GM12891 (cell line): ENCODE results near the gene RAB35.
"Not testable (repeated sequence)": the region's sequence is repeated elsewhere in the genome, so short reads cannot be mapped to it uniquely, and the experiment has no call there.

ENCODE experiments used
- DNase-seq: peaks from one replicate; pipeline ENCODE4 v3.0.0; 2011; ENCODE audit warnings: low spot score; ENCODE audit not compliant: insufficient read length
- FAIRE-seq: peaks from 2 replicates; lab custom pipeline; 2011; peaks lifted over from hg19 to GRCh38; lab: Jason Lieb, UNC
- PAX5 ChIP-seq: IDR thresholded peaks from 2 replicates; pipeline ENCODE4 v1.6.1; 2011; ENCODE audit warnings: low read length, moderate library complexity, mild to moderate bottlenecking; ENCODE audit not compliant: insufficient read depth, severe bottlenecking
- POLR2A ChIP-seq: IDR thresholded peaks from 2 replicates; pipeline ENCODE4 v1.6.1; 2011; ENCODE audit warnings: low read depth, low read length, control low read depth
- POLR2AphosphoS5 ChIP-seq: IDR thresholded peaks from 2 replicates; pipeline ENCODE4 v1.6.1; 2011; ENCODE audit warnings: low read depth, low read length, control low read depth
- POU2F2 ChIP-seq: IDR thresholded peaks from 2 replicates; pipeline ENCODE4 v1.6.1; 2011; ENCODE audit warnings: low read depth, mild to moderate bottlenecking, control low read depth, low read length, moderate library complexity
- SPI1 ChIP-seq: IDR thresholded peaks from 2 replicates; pipeline ENCODE4 v1.6.1; 2011; ENCODE audit warnings: low read depth, low read length, control low read depth
- TAF1 ChIP-seq: IDR thresholded peaks from 2 replicates; pipeline ENCODE4 v1.6.1; 2011; ENCODE audit warnings: low read depth, low read length, control low read depth

Gene RAB35

GRCh38 chr12:120051535-120051934 lies 65.0 kb downstream of the RAB35 start:
- DNase-seq: no peak
- TF ChIP-seq POLR2A (no peak), PAX5 (no peak), POLR2AphosphoS5 (no peak), TAF1 (no peak), POU2F2 (no peak), SPI1 (no peak)
- FAIRE-seq: no peak

- no peak for TF ChIP-seq POU2F2
- no peak for TF ChIP-seq PAX5
- TF ChIP-seq POLR2AphosphoS5: no peak
- TF ChIP-seq TAF1: no peak
- no peak for DNase-seq
- no peak for FAIRE-seq
Measured at GRCh38 chr12:120049426-120049825, 67.1 kb downstream of the RAB35 start.

GRCh38 chr12:120048263-120048662 lies 68.3 kb downstream of the RAB35 start:
- DNase-seq (no peak), FAIRE-seq (no peak)
- TF ChIP-seq SPI1 (no peak), POU2F2 (no peak), POLR2AphosphoS5 (no peak), TAF1 (no peak), POLR2A (no peak), PAX5 (no peak)

GRCh38 chr12:120047072-120047471 lies 69.5 kb downstream of the RAB35 start:
- FAIRE-seq: no peak
- no peak for TF ChIP-seq POLR2A
- no peak for TF ChIP-seq POU2F2
- no peak for TF ChIP-seq POLR2AphosphoS5
- no peak for TF ChIP-seq SPI1
- TF ChIP-seq TAF1: no peak
- no peak for DNase-seq

GRCh38 chr12:120045367-120045766 lies 71.2 kb downstream of the RAB35 start:
- FAIRE-seq, DNase-seq: not testable (repeated sequence)
